ENCODE measurements around the gene SLC4A11. TPM values are rescaled to one million over a fixed set of nuclear protein-coding genes. Genes with fewer than 3 reads are reported as not detected.
A peak's percentile ranks its signal among the peaks of the same experiment; 100 is the strongest.

Gene SLC4A11
- total and polyA plus RNA-seq, 2 experiments from 2014 or later: 14.8 to 17.1 TPM

DNA sequence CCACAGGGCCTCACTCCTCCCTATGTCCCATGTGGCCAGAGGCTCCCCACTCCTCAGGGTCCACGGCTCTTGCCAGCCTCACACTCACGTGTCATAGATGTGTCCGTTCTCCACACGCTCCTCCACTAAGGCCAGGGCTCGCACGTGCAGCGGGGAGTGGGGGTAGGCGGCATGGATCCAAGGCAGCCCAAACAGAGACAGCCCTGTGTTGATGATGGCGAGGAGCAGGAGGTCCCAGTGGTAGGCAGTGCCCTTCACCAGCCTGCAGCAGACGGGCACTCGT lies 10.3 kb downstream of the SLC4A11 start:
- no peak overlapping the region for H3K4me3 ChIP-seq

GRCh38 chr20:3227936-3228749 lies 10.8 kb downstream of the SLC4A11 start:
- Mint-ChIP-seq H3K9me3 (no peaks in the 10 kb centered on the region), H3K4me3 (no peak overlapping the region), H3K27ac (no peak overlapping the region), H3K36me3 (ENCODE audit: low read depth) (peaks cover 17% of the 10 kb centered on the region; the same call in 2 of the 3 replicates), H3K27me3 (ENCODE audit: insufficient read depth, low read depth, poor library complexity) (peaks cover 6% of the 10 kb centered on the region), H3K4me1 (peaks cover 1% of the 10 kb centered on the region; the same call in 1 of the 3 replicates)
- H4K20me1 ChIP-seq (replicated peaks; ENCODE audit: insufficient read depth): no peaks in the 10 kb centered on the region
- no peaks in the 10 kb centered on the region for H3K36me3 ChIP-seq (ENCODE audit: insufficient read depth)
- no peaks in the 10 kb centered on the region for H3K9me2 ChIP-seq (ENCODE audit: insufficient read depth)
- no peak overlapping the region for H3K27ac ChIP-seq (ENCODE audit: low read depth)
- no peak overlapping the region for H3K4me3 ChIP-seq
- no peak overlapping the region for H2AFZ ChIP-seq
- ATAC-seq (peak; percentile 31), DNase-seq (ENCODE audit: low spot score) (no peak)
- no peaks in the 10 kb centered on the region for H3K79me2 ChIP-seq (replicated peaks; ENCODE audit: insufficient read depth)
- H3F3A ChIP-seq (replicated peaks; ENCODE audit: low read depth): no peaks in the 10 kb centered on the region
- no peaks in the 10 kb centered on the region for H3K27me3 ChIP-seq (ENCODE audit: insufficient read depth)
- no peaks in the 10 kb centered on the region; the same call in 1 of the 2 replicates for H3K4me1 ChIP-seq (ENCODE audit: insufficient read depth)
- H3K4me2 ChIP-seq: no peak overlapping the region
- no peak for TF ChIP-seq CREB1 (CRISPR knock-in tag; IDR thresholded peaks at IDR 0.05; ENCODE audit: low read depth)
- no peak for TF ChIP-seq ZNF462 (CRISPR knock-in tag; IDR thresholded peaks at IDR 0.05)
- TF ChIP-seq ZNF331 (CRISPR knock-in tag; IDR thresholded peaks at IDR 0.05; ENCODE audit: low read depth): no peak
- TF ChIP-seq EZH2 (IDR thresholded peaks at IDR 0.05; ENCODE audit: low read depth, unreplicated experiment): no peak
- no peak for TF ChIP-seq ZNF114 (CRISPR knock-in tag; IDR thresholded peaks at IDR 0.05)
- TF ChIP-seq, protein P1, sequence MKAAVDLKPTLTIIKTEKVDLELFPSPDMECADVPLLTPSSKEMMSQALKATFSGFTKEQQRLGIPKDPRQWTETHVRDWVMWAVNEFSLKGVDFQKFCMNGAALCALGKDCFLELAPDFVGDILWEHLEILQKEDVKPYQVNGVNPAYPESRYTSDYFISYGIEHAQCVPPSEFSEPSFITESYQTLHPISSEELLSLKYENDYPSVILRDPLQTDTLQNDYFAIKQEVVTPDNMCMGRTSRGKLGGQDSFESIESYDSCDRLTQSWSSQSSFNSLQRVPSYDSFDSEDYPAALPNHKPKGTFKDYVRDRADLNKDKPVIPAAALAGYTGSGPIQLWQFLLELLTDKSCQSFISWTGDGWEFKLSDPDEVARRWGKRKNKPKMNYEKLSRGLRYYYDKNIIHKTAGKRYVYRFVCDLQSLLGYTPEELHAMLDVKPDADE (IDR thresholded peaks at IDR 0.05): no peak
- TF ChIP-seq NANOG (IDR thresholded peaks at IDR 0.05; ENCODE audit: borderline replicate concordance): no peak
- TF ChIP-seq JUNB (IDR thresholded peaks at IDR 0.05; ENCODE audit: unreplicated experiment): no peak
- TF ChIP-seq, protein P2, sequence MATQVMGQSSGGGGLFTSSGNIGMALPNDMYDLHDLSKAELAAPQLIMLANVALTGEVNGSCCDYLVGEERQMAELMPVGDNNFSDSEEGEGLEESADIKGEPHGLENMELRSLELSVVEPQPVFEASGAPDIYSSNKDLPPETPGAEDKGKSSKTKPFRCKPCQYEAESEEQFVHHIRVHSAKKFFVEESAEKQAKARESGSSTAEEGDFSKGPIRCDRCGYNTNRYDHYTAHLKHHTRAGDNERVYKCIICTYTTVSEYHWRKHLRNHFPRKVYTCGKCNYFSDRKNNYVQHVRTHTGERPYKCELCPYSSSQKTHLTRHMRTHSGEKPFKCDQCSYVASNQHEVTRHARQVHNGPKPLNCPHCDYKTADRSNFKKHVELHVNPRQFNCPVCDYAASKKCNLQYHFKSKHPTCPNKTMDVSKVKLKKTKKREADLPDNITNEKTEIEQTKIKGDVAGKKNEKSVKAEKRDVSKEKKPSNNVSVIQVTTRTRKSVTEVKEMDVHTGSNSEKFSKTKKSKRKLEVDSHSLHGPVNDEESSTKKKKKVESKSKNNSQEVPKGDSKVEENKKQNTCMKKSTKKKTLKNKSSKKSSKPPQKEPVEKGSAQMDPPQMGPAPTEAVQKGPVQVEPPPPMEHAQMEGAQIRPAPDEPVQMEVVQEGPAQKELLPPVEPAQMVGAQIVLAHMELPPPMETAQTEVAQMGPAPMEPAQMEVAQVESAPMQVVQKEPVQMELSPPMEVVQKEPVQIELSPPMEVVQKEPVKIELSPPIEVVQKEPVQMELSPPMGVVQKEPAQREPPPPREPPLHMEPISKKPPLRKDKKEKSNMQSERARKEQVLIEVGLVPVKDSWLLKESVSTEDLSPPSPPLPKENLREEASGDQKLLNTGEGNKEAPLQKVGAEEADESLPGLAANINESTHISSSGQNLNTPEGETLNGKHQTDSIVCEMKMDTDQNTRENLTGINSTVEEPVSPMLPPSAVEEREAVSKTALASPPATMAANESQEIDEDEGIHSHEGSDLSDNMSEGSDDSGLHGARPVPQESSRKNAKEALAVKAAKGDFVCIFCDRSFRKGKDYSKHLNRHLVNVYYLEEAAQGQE (IDR thresholded peaks at IDR 0.05; ENCODE audit: unreplicated experiment): no peak

More for the DNA sequence above, 10.3 kb downstream of the SLC4A11 start:
- TF ChIP-seq ZNF331 (CRISPR knock-in tag; IDR thresholded peaks at IDR 0.05; ENCODE audit: low read depth) (no peak), JUNB (IDR thresholded peaks at IDR 0.05; ENCODE audit: unreplicated experiment) (no peak), EZH2phosphoT487 (IDR thresholded peaks at IDR 0.05; ENCODE audit: unreplicated experiment) (no peak), POLR2AphosphoS5 (IDR thresholded peaks at IDR 0.05; ENCODE audit: low read depth) (no peak), CREB1 (CRISPR knock-in tag; IDR thresholded peaks at IDR 0.05; ENCODE audit: low read depth) (no peak)
- no peaks in the 10 kb centered on the region for H3K9me3 Mint-ChIP-seq
- no peaks in the 10 kb centered on the region for H3K9me2 ChIP-seq (ENCODE audit: insufficient read depth)
- no peak overlapping the region for H3K4me3 Mint-ChIP-seq
- peaks cover 5% of the 10 kb centered on the region for H3K27me3 Mint-ChIP-seq (ENCODE audit: insufficient read depth, low read depth, poor library complexity)
- H3K27me3 ChIP-seq (ENCODE audit: insufficient read depth): no peaks in the 10 kb centered on the region
- no peaks in the 10 kb centered on the region for H4K20me1 ChIP-seq (replicated peaks; ENCODE audit: insufficient read depth)
- no peaks in the 10 kb centered on the region for H3K79me2 ChIP-seq (replicated peaks; ENCODE audit: insufficient read depth)
- no peaks in the 10 kb centered on the region for H3K4me1 Mint-ChIP-seq
- ATAC-seq: no peak
- no peaks in the 10 kb centered on the region; the same call in 1 of the 2 replicates for H3K4me1 ChIP-seq (ENCODE audit: insufficient read depth)
- no peak overlapping the region for H2AFZ ChIP-seq
- H3K27ac ChIP-seq (ENCODE audit: low read depth): no peak overlapping the region
- H3K36me3 Mint-ChIP-seq (ENCODE audit: low read depth): peaks cover 18% of the 10 kb centered on the region; the same call in 2 of the 3 replicates
- no peak overlapping the region for H3K27ac Mint-ChIP-seq
- no peaks in the 10 kb centered on the region for H3F3A ChIP-seq (replicated peaks; ENCODE audit: low read depth)
- no peak overlapping the region for H3K4me2 ChIP-seq
- DNase-seq (ENCODE audit: low spot score): no peak
- no peaks in the 10 kb centered on the region for H3K36me3 ChIP-seq (ENCODE audit: insufficient read depth)

Data from GM23338 (cell line).